ENCODE results near the gene NFIB. TPM values are rescaled to one million over a fixed set of nuclear protein-coding genes. Genes with fewer than 3 reads are reported as not detected.

The NFIB gene
- total and polyA plus RNA-seq, 2 of the 13 experiments (the other 11 are each of a cell fraction or from before 2014, with no cell fraction given) = 0.98 to 4.6 TPM

GRCh38 chr9:14342736-14343135, 28.8 kb upstream of the NFIB start:
- H3K9ac ChIP-seq (ENCODE audit: insufficient read depth, low read depth, low read length) = no peak overlapping the region
- no peaks in the 10 kb centered on the region for H4K20me1 ChIP-seq (ENCODE audit: insufficient read depth, low read length)
- intact Hi-C loops (cut with micrococcal nuclease; ENCODE audit: unreplicated experiment) (no loop called here), in situ Hi-C loops (cut with HindIII; ENCODE audit: extremely low pct_ligation_motif_present, low pct_unique_long_range_greater_than_20kb) (no loop called here)
- TF ChIP-seq PRDM15 (CRISPR knock-in tag; IDR thresholded peaks at IDR 0.05) (no peak), CCDC6 (CRISPR knock-in tag; IDR thresholded peaks at IDR 0.05) (no peak), ISL2 (CRISPR knock-in tag; IDR thresholded peaks at IDR 0.05) (no peak), SALL1 (CRISPR knock-in tag; IDR thresholded peaks at IDR 0.05) (no peak), SNRNP70 (IDR thresholded peaks at IDR 0.05; ENCODE audit: low read depth, low read length) (no peak), RNF219 (CRISPR knock-in tag; IDR thresholded peaks at IDR 0.05) (no peak), TRAFD1 (CRISPR knock-in tag; IDR thresholded peaks at IDR 0.05; ENCODE audit: borderline replicate concordance) (no peak), ZNF629 (CRISPR knock-in tag; conservative IDR thresholded peaks at IDR 0.05) (no peak), NBN (conservative IDR thresholded peaks at IDR 0.05) (no peak), ONECUT2 (CRISPR knock-in tag; IDR thresholded peaks at IDR 0.05) (no peak), ZZZ3 (CRISPR knock-in tag; IDR thresholded peaks at IDR 0.05; ENCODE audit: borderline replicate concordance) (no peak), RBM39 (IDR thresholded peaks at IDR 0.05; ENCODE audit: low read depth, low read length, poor library complexity, severe bottlenecking) (no peak)
- no peak overlapping the region for H3K4me2 ChIP-seq (ENCODE audit: low read depth, low read length)
- ChIA-PET POLR2A (no interaction called here), CTCF (ENCODE audit: low intra/inter-chr PET ratio, low total read pairs) (no interaction called here)
- H3K79me2 ChIP-seq (ENCODE audit: insufficient read depth, low read length) = no peaks in the 10 kb centered on the region
- H3K4me3 ChIP-seq (replicated peaks in 1 of 3; ENCODE audit: insufficient read depth in 1 of 3, low read depth in 2 of 3, low read length in 3 of 3) = no peak overlapping the region
- peaks cover 12% of the 10 kb centered on the region for H3K4me1 ChIP-seq (ENCODE audit: insufficient read depth, low read length)
- peaks cover 8 to 57% of the 10 kb centered on the region in 2 experiments; a peak in 4 of 5 replicates for H3K27me3 ChIP-seq (ENCODE audit: control insufficient read depth in 1 of 2, insufficient read depth in 2 of 2, low read length in 2 of 2)
- WGBS (ENCODE audit: low lambda C conversion rate) = under 1% methylated on average over 4 of the region's 4 CpGs
- FAIRE-seq (no peak), ATAC-seq (no peak), DNase-seq (ENCODE audit: low spot score) (no peak)
- H2AFZ ChIP-seq (ENCODE audit: low read length) = no peak overlapping the region
- no peak overlapping the region for H3K27ac ChIP-seq (ENCODE audit: extremely low read length, insufficient read depth, low read length)
- no peaks in the 10 kb centered on the region for H3K36me3 ChIP-seq (replicated peaks in 1 of 2; ENCODE audit: control insufficient read depth in 1 of 2, insufficient read depth in 2 of 2, low read length in 2 of 2)
- no peaks in the 10 kb centered on the region for H3K9me3 ChIP-seq (ENCODE audit: low read length)
- BruUV-seq (replicated peaks) = no TSS peak

Measured in HepG2 (cell line).